HEK293T (cell line): ENCODE data around the gene DSTYK.

Experiments
- CTCF ChIA-PET: fragments of 350-600 bp; formaldehyde crosslinking; extraction: SDS; loops from one replicate; lab custom pipeline; 2021; ENCODE audit warnings: antibody characterized with exemption, inconsistent platforms; lab: Yijun Ruan, JAX
- POLR2A ChIA-PET: fragments of 350-600 bp; formaldehyde crosslinking; extraction: SDS; loops from one replicate; lab custom pipeline; 2020; ENCODE audit warnings: antibody characterized with exemption, inconsistent platforms; lab: Yijun Ruan, JAX
- DNase-seq: peaks from one replicate; pipeline ENCODE4 v3.0.0; 2012; ENCODE audit warnings: mixed read lengths; ENCODE audit errors: extremely low spot score
- ARNT ChIP-seq: fragments of 450-650 bp; IDR thresholded peaks from 2 replicates; pipeline ENCODE4 v1.6.1; 2017; ENCODE audit warnings: mild to moderate bottlenecking
- BHLHE40 ChIP-seq: fragments of 450-650 bp; IDR thresholded peaks from 2 replicates; pipeline ENCODE4 v1.6.1; 2016; ENCODE audit warnings: mild to moderate bottlenecking, moderate library complexity, borderline replicate concordance
- CTBP1 ChIP-seq: fragments of 450-650 bp; IDR thresholded peaks from 2 replicates; pipeline ENCODE4 v1.6.1; 2016; ENCODE audit warnings: borderline replicate concordance
- ELF4 ChIP-seq: fragments of 450-650 bp; IDR thresholded peaks from 2 replicates; pipeline ENCODE4 v1.6.1; 2017; ENCODE audit warnings: antibody characterized with exemption
- FOXA1 ChIP-seq: fragments of 450-650 bp; IDR thresholded peaks from 2 replicates; pipeline ENCODE4 v1.6.1; 2016; ENCODE audit warnings: mild to moderate bottlenecking
- FOXK2 ChIP-seq: fragments of 450-650 bp; IDR thresholded peaks from 2 replicates; pipeline ENCODE4 v1.6.1; 2016; ENCODE audit warnings: mild to moderate bottlenecking
- FOXM1 ChIP-seq: fragments of 450-650 bp; IDR thresholded peaks from 2 replicates; pipeline ENCODE4 v1.6.1; 2017; ENCODE audit warnings: mild to moderate bottlenecking, borderline replicate concordance
- HDGF ChIP-seq: fragments of 450-650 bp; IDR thresholded peaks from 2 replicates; pipeline ENCODE4 v1.6.1; 2017; ENCODE audit warnings: antibody characterized with exemption, borderline replicate concordance
- L3MBTL2 ChIP-seq: fragments of 450-650 bp; conservative IDR thresholded peaks from 2 replicates; pipeline ENCODE4 v1.6.1; 2016; ENCODE audit warnings: mild to moderate bottlenecking
- LEF1 ChIP-seq: fragments of 450-650 bp; IDR thresholded peaks from 2 replicates; pipeline ENCODE4 v1.6.1; 2017; ENCODE audit warnings: mild to moderate bottlenecking, borderline replicate concordance
- NFRKB ChIP-seq: fragments of 450-650 bp; IDR thresholded peaks from 2 replicates; pipeline ENCODE4 v1.6.1; 2016; ENCODE audit warnings: mild to moderate bottlenecking, moderate library complexity
- PKNOX1 ChIP-seq: fragments of 450-650 bp; IDR thresholded peaks from 2 replicates; pipeline ENCODE4 v1.6.1; 2016
- SP1 ChIP-seq: fragments of 450-650 bp; IDR thresholded peaks from 2 replicates; pipeline ENCODE4 v1.6.1; 2017
- SUZ12 ChIP-seq: fragments of 450-650 bp; IDR thresholded peaks from 2 replicates; pipeline ENCODE4 v1.6.1; 2016; ENCODE audit warnings: mild to moderate bottlenecking
- TARDBP ChIP-seq: fragments of 450-650 bp; IDR thresholded peaks from 2 replicates; pipeline ENCODE4 v1.6.1; 2016
- ZNF384 ChIP-seq: fragments of 450-650 bp; IDR thresholded peaks from 2 replicates; pipeline ENCODE4 v1.6.1; 2016

The DSTYK gene

DNA sequence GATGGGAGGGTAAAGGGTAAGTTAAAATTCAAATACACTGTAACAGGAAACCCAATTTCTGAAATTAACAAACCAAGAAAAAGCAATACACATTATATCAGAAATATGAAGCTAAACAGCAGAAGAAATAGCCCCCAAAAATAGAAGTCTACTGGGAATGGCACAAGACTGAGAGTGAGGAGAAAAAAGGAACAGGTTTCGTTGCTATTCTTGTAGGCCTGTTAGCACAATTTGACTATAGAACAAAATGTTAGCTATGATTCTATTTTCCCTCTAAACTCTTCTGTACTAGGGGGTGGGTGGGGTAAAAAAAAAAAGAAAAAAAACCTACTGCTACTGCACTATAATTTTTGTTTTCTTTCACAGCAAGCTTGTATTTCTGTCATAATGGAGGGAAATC lies 102.2 kb downstream of the DSTYK start:
- POLR2A ChIA-PET, result interaction anchor here (2.5 kb wide), 1 partner anchor 13 kb away, joined by 13 read pairs; the partner anchor contains the start of gene RBBP5
- CTCF ChIA-PET, result no interaction called here
- DNase-seq, result no peak
- no peak for TF ChIP-seq HDGF
- TF ChIP-seq BHLHE40, result no peak
- TF ChIP-seq NFRKB, result no peak
- no peak for TF ChIP-seq CTBP1

DNA sequence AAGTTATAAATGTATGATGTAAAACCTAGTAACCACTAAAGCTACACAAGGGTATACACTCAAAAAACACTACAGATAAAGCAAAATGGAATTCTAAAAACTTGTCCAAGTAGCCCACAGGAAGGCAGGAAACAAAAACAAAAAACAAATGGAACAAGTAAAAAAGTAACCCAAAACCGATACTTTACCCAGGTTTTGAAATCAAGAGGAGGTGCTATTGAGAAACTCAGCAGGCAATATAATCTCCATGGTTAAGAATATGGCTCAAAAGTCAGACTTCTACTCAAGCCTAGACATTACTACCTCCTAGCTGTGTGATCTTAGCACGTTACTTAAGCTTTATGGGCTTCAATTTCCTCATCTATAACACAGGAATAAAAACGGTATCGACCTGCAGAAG lies 103.0 kb downstream of the DSTYK start:
- ChIA-PET CTCF (no interaction called here), POLR2A (interaction anchor here (2.5 kb wide), 1 partner anchor 14 kb away, joined by 13 read pairs; the partner anchor contains the start of gene RBBP5)
- DNase-seq, result no peak
- TF ChIP-seq FOXA1 (no peak), CTBP1 (no peak), L3MBTL2 (no peak), FOXM1 (no peak), SUZ12 (no peak)

DNA sequence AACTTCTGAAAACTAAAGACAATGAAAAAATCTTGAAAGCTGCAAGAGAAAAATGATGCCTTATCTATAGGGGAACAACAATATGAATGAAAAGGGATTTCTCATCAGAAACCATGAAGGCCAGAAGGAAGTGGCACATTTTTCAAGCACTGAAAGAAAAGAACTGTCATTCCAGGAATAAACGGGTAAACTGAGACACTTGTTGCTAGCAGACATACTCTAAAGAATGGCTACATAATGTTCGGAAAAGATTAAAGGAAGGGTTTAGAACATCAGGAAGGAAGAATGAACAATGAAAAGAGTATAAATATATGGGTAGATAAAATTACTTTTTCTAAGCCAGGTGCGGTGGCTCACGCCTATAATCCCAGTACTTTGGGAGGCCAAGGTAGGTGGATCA lies 104.2 kb downstream of the DSTYK start:
- POLR2A ChIA-PET, result no interaction called here
- DNase-seq, result no peak
- TF ChIP-seq PKNOX1 (no peak), ELF4 (no peak), SP1 (no peak), FOXA1 (no peak), ARNT (no peak), HDGF (no peak), L3MBTL2 (no peak), LEF1 (no peak), TARDBP (no peak), BHLHE40 (no peak)
- CTCF ChIA-PET, result no interaction called here

- DNase-seq, result no peak
- CTCF ChIA-PET, result no interaction called here
- no peak for TF ChIP-seq TARDBP
- no peak for TF ChIP-seq ZNF384
- no peak for TF ChIP-seq FOXK2
- TF ChIP-seq CTBP1, result no peak
- TF ChIP-seq HDGF, result no peak
- TF ChIP-seq SP1, result no peak
- TF ChIP-seq ELF4, result no peak
- POLR2A ChIA-PET, result no interaction called here
Observed at GRCh38 chr1:205102404-205102803, 109.1 kb downstream of the DSTYK start.

GRCh38 chr1:205098242-205098641 lies 113.3 kb downstream of the DSTYK start:
- ChIA-PET POLR2A (no interaction called here), CTCF (no interaction called here)
- no peak for DNase-seq
- TF ChIP-seq NFRKB (no peak), PKNOX1 (no peak), SP1 (no peak), L3MBTL2 (no peak), ARNT (no peak), TARDBP (no peak), HDGF (no peak), ZNF384 (no peak), FOXA1 (no peak), FOXM1 (no peak), BHLHE40 (no peak), FOXK2 (no peak), LEF1 (no peak), SUZ12 (no peak), ELF4 (no peak), CTBP1 (no peak)

DNA sequence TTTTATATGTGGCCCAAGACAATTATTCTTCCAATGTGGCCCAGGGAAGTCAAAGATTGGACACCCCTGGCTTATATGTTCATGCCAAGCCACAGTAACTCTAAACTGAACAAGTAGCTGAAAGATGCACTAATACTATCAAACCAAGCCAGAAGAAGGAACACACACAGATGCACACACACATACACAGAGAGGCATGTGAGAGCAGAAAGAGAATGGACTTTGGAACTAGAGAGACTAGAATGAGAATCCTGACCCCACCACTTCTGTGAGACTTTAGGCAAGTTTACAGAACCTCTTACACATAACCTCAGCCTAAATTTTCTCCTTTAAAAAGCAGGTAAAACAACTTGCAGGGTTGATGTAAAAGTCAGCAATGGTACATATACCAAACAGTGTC lies 116.1 kb downstream of the DSTYK start:
- POLR2A ChIA-PET, result no interaction called here
- CTCF ChIA-PET, result no interaction called here
- no peak for DNase-seq
- TF ChIP-seq TARDBP, result no peak
- TF ChIP-seq NFRKB, result no peak
- TF ChIP-seq ARNT, result no peak
- TF ChIP-seq FOXA1, result no peak
- no peak for TF ChIP-seq CTBP1
- TF ChIP-seq BHLHE40, result no peak
- no peak for TF ChIP-seq FOXM1
- TF ChIP-seq FOXK2, result no peak
- no peak for TF ChIP-seq PKNOX1
- TF ChIP-seq L3MBTL2, result no peak
- no peak for TF ChIP-seq HDGF
- no peak for TF ChIP-seq ELF4
- no peak for TF ChIP-seq LEF1
- TF ChIP-seq ZNF384, result no peak
- TF ChIP-seq SUZ12, result no peak
- no peak for TF ChIP-seq SP1
